K562 (cell line): ENCODE results near the gene FGF9. TPM values are rescaled to one million over a fixed set of nuclear protein-coding genes. Genes with fewer than 3 reads are reported as not detected.

ENCODE experiments used
- ATAC-seq: fragments of 200-7000 bp; cut with Tn5 transposase; 3 replicates; pipeline ENCODE4 v1.9.1; 2020; ENCODE audit warnings: moderate library complexity
- BruUV-seq: library from RNA; stranded (reverse); fragments of 400-500 nt; replicated peaks from 2 replicates; lab custom pipeline; 2021; lab: Mats Ljungman, UMichigan
- CTCF ChIA-PET: fragments of 300-600 bp; formaldehyde crosslinking; extraction: SDS; loops from one replicate; lab custom pipeline; 2021; ENCODE audit warnings: low intra/inter-chr PET ratio; lab: Yijun Ruan, JAX
- POLR2A ChIA-PET: fragments of 300-600, 350-650 bp; sonication (Branson Sonifier 250); formaldehyde crosslinking; extraction: SDS; loops from one replicate; lab custom pipeline; 2021; ENCODE audit warnings: antibody characterized with exemption, inconsistent platforms; lab: Yijun Ruan, JAX
- DNase-seq, 4 experiments: peaks; one replicate each; pipeline versions ENCODE4 v3.0.0 to v3.0.0-alpha.2; 2011 to 2018; ENCODE audit warnings: low spot score in 3 of 4, mixed read lengths in 3 of 4; ENCODE audit errors: extremely low read depth in 1 of 4
- FAIRE-seq: peaks from 2 replicates; lab custom pipeline; 2011; peaks lifted over from hg19 to GRCh38; lab: Jason Lieb, UNC
- H2AFZ ChIP-seq: 2 replicates; pipeline ENCODE4 v1.6.0; 2011; ENCODE audit warnings: low read depth, low read length, control low read depth, inconsistent platforms
- H3K27ac ChIP-seq: fragments of 200-600 bp; 3 replicates; pipeline ENCODE4 v1.8.0; 2011; ENCODE audit warnings: low read depth, mild to moderate bottlenecking, control low read depth, inconsistent platforms, low read length, moderate library complexity, mixed read lengths; ENCODE audit errors: extremely low read depth
- H3K27me3 ChIP-seq, 2 experiments: fragments of 300-600 bp in 1 of 2; 2 replicates in 1 of 2; 3 replicates in 1 of 2; pipeline versions ENCODE4 v1.6.0 to v1.8.0; 2011; ENCODE audit warnings: inconsistent platforms in 2 of 2, low read length in 2 of 2, mild to moderate bottlenecking in 1 of 2, mixed read lengths in 1 of 2, moderate library complexity in 1 of 2; ENCODE audit not compliant: control insufficient read depth in 2 of 2, insufficient read depth in 2 of 2
- H3K36me3 ChIP-seq: fragments of 300-600 bp; 3 replicates; pipeline ENCODE4 v1.8.0; 2011; ENCODE audit warnings: mild to moderate bottlenecking, low read length, inconsistent platforms; ENCODE audit not compliant: control insufficient read depth, insufficient read depth
- H3K4me1 ChIP-seq, 2 experiments: fragments of 200-600 bp in 1 of 2; replicated peaks in 1 of 2; 2 replicates in 1 of 2; 3 replicates in 1 of 2; pipeline versions ENCODE4 v1.5.1 to v1.8.0; 2011; ENCODE audit warnings: inconsistent platforms in 2 of 2, low read length in 2 of 2, mild to moderate bottlenecking in 1 of 2, mixed read lengths in 1 of 2, moderate library complexity in 1 of 2; ENCODE audit not compliant: control insufficient read depth in 2 of 2, insufficient read depth in 2 of 2
- H3K4me2 ChIP-seq: 2 replicates; pipeline ENCODE4 v1.6.1; 2011; ENCODE audit warnings: low read length, control low read depth, inconsistent platforms, mixed read lengths; ENCODE audit not compliant: insufficient read depth
- H3K4me3 ChIP-seq: fragments of 200-600 bp; sonication (generic), shearing (Covaris generic); 2 replicates; pipeline ENCODE4 v1.5.1; 2016; ENCODE audit warnings: control low read depth, inconsistent platforms
- H3K79me2 ChIP-seq: fragments of 200-600 bp; 3 replicates; pipeline ENCODE4 v1.8.0; 2011; ENCODE audit warnings: low read length, inconsistent platforms; ENCODE audit not compliant: control insufficient read depth, insufficient read depth
- H3K9ac ChIP-seq, 2 experiments: 2 replicates each; pipeline versions ENCODE4 v1.6.0 to v1.6.1; 2011; ENCODE audit warnings: low read depth in 2 of 2, low read length in 2 of 2, control low read depth in 1 of 2, inconsistent platforms in 1 of 2, mild to moderate bottlenecking in 1 of 2, mixed read lengths in 1 of 2; ENCODE audit not compliant: insufficient read depth in 1 of 2
- H3K9me1 ChIP-seq: one replicate; pipeline ENCODE4 v1.6.0; 2011; ENCODE audit warnings: inconsistent platforms, mild to moderate bottlenecking, low read length, moderate library complexity; ENCODE audit not compliant: control insufficient read depth, insufficient read depth
- H3K9me3 ChIP-seq: replicated peaks from 2 replicates; pipeline ENCODE4 v1.5.1; 2011; ENCODE audit warnings: low read depth, low read length, inconsistent platforms; ENCODE audit not compliant: control insufficient read depth, insufficient read depth
- H4K20me1 ChIP-seq: replicated peaks from 2 replicates; pipeline ENCODE4 v1.6.1; 2011; ENCODE audit warnings: low read length, inconsistent platforms, mixed read lengths; ENCODE audit not compliant: control insufficient read depth, insufficient read depth
- ETV5 ChIP-seq: sonication (generic); formaldehyde crosslinking; IDR thresholded peaks from 2 replicates; pipeline ENCODE4 v1.4.0; 2020; ENCODE audit warnings: low read depth, mild to moderate bottlenecking, missing genetic modification reagents
- KAT7 ChIP-seq: sonication (generic); formaldehyde crosslinking; IDR thresholded peaks from 2 replicates; pipeline ENCODE4 v1.8.0; 2022; ENCODE audit warnings: missing genetic modification reagents, mild to moderate bottlenecking, borderline replicate concordance
- LEF1 ChIP-seq: fragments of 450-650 bp; IDR thresholded peaks from 2 replicates; pipeline ENCODE4 v1.6.1; 2016; ENCODE audit warnings: mild to moderate bottlenecking
- MCM5 ChIP-seq: fragments of 450-650 bp; IDR thresholded peaks from 2 replicates; pipeline ENCODE4 v1.6.1; 2016; ENCODE audit warnings: low read depth
- NR1H2 ChIP-seq: sonication (generic); formaldehyde crosslinking; IDR thresholded peaks from 2 replicates; pipeline ENCODE4 v1.4.0; 2020; ENCODE audit warnings: mild to moderate bottlenecking, missing genetic modification reagents
- SIN3A ChIP-seq, 2 experiments: fragments of 150-350 bp in 1 of 2; IDR thresholded peaks; 2 replicates each; pipeline ENCODE4 v1.6.1; 2011 to 2016; ENCODE audit warnings: borderline replicate concordance in 2 of 2, low read depth in 2 of 2, low read length in 2 of 2, mild to moderate bottlenecking in 2 of 2, moderate library complexity in 2 of 2; ENCODE audit not compliant: control insufficient read depth in 1 of 2
- SRF ChIP-seq, 2 experiments: fragments of 250-450, 450-650 bp in 1 of 2; sonication (Bioruptor Pico) in 1 of 2; sonication (generic) in 1 of 2; formaldehyde crosslinking; IDR thresholded peaks; 2 replicates each; pipeline versions ENCODE4 v1.5.0 to v1.5.1; 2020 to 2022; ENCODE audit warnings: mild to moderate bottlenecking in 1 of 2, missing genetic modification reagents in 1 of 2
- XRCC3 ChIP-seq: fragments of 450-650 bp; IDR thresholded peaks from 2 replicates; pipeline ENCODE4 v1.6.1; 2017; ENCODE audit warnings: mild to moderate bottlenecking, moderate library complexity
- ZNF699 ChIP-seq: fragments of 250-450 bp; sonication (Bioruptor Pico); IDR thresholded peaks from 2 replicates; pipeline ENCODE4 v1.8.0; 2021; ENCODE audit warnings: mild to moderate bottlenecking, moderate library complexity; ENCODE audit not compliant: insufficient replicate concordance
- WGBS: fragments of 100-300 bp; shearing (Covaris generic); methylation state at CpG from one replicate; pipeline ENCODE4 v1.1.6; 2016; ENCODE audit warnings: low coverage, mixed read lengths; ENCODE audit not compliant: insufficient coverage; ENCODE audit errors: missing lambda C conversion rate; 5-methylcytosine and 5-hydroxymethylcytosine counted together
- in situ Hi-C: fragments of 300-500 bp; cut with MboI; formaldehyde crosslinking; loops from 4 replicates; pipeline ENCODE4 v1.15.0; 2018; ENCODE audit warnings: inconsistent platforms, mixed read lengths
- intact Hi-C: fragments of 100-400 bp; cut with micrococcal nuclease; formaldehyde crosslinking; loops from 2 replicates; pipeline ENCODE4 v1.14.2; 2022
- polyA plus RNA-seq, 8 experiments: library from polyadenylated mRNA; depleted of rRNA in 4 of 8; stranded (reverse) in 5 of 8; unstranded in 3 of 8; fragments of >200 nt; fragmentation: Nextera tagmentation in 2 of 8; fragmentation: Illumina TruSeq in 1 of 8; extraction: Ambion mirVana in 2 of 8; extraction: Trizol in 1 of 8; gene quantifications; 2 replicates each; pipeline versions ENCODE4 v1.2.1 to v1.2.3, GENCODE V29; 2011 to 2014; ENCODE audit warnings: inconsistent platforms in 1 of 8, missing spikeins in 1 of 8
- total RNA-seq, 7 experiments: library from RNA; depleted of rRNA in 6 of 7; stranded (reverse); fragments of >200 nt in 6 of 7; fragmentation: Illumina TruSeq in 2 of 7; extraction: Trizol in 2 of 7; gene quantifications; 2 replicates each; pipeline versions ENCODE4 v1.2.1 to v1.2.3, GENCODE V29; 2011 to 2021; ENCODE audit warnings: low replicate concordance in 1 of 7
- TF ChIP-seq, protein P1 (sequence below): fragments of 450-650 bp; IDR thresholded peaks from 2 replicates; pipeline ENCODE4 v1.6.1; 2016; ENCODE audit warnings: antibody characterized with exemption
- TF ChIP-seq, protein P2 (sequence below): fragments of 450-650 bp; formaldehyde crosslinking; IDR thresholded peaks from 2 replicates; pipeline ENCODE4 v1.4.0; 2020; ENCODE audit warnings: mild to moderate bottlenecking, mixed read lengths

FGF9 gene
- total and polyA plus RNA-seq, 9 of the 15 experiments (the other 6 are each of a cell fraction or from before 2014, with no cell fraction given) = not detected

DNA sequence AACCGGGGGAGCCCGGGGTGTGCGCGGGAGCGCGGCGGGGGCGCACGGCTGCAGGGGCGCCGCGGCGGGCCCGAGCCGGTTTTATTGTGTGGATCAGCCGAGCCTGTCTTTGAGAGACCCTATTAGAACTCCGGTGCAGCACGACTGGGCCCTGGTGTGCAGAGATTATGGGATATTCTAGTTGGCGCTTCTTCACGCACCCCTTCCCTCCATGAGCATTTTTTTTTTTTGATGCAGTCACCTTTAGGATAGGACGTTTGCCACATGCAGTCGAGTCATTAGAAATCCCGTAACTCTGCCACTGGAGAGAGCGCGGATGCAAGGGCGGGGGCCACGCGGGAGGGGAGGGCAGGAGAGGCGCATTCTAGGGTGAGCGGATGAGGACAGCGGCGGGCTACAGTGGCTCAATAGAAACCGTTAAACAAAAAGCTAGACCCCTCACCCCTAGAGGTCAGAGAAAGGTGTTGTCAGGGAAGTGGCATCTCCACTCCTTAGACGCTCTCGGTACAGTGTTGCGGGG, 3.7 kb downstream of the FGF9 start:
- no peaks in the 10 kb centered on the region for H3K9me3 ChIP-seq
- ChIA-PET POLR2A (no interaction called here), CTCF (no interaction called here)
- H4K20me1 ChIP-seq = no peaks in the 10 kb centered on the region
- no peak overlapping the region for H3K4me2 ChIP-seq
- TF ChIP-seq NR1H2 (CRISPR knock-in tag) (no peak), LEF1 (no peak)
- intact Hi-C loops (no loop called here), in situ Hi-C loops (no loop called here)
- H3K27me3 ChIP-seq = peaks cover 13 to 45% of the 10 kb centered on the region in 2 experiments; a peak in 4 of 5 replicates
- no peak for FAIRE-seq
- H3K9me1 ChIP-seq = no peaks in the 10 kb centered on the region
- no peak for DNase-seq
- H3K4me1 ChIP-seq = peaks cover 2 to 37% of the 10 kb centered on the region in 2 experiments; a peak in 3 of 5 replicates
- H3K4me3 ChIP-seq = no peak overlapping the region
- WGBS = 2% methylated on average over 9 of the region's 36 CpGs
- H3K36me3 ChIP-seq = no peaks in the 10 kb centered on the region
- no TSS peak for BruUV-seq
- no peak overlapping the region for H2AFZ ChIP-seq
- H3K27ac ChIP-seq = no peak overlapping the region
- H3K79me2 ChIP-seq = no peaks in the 10 kb centered on the region
- no peak overlapping the region for H3K9ac ChIP-seq
- ATAC-seq = no peak

DNA sequence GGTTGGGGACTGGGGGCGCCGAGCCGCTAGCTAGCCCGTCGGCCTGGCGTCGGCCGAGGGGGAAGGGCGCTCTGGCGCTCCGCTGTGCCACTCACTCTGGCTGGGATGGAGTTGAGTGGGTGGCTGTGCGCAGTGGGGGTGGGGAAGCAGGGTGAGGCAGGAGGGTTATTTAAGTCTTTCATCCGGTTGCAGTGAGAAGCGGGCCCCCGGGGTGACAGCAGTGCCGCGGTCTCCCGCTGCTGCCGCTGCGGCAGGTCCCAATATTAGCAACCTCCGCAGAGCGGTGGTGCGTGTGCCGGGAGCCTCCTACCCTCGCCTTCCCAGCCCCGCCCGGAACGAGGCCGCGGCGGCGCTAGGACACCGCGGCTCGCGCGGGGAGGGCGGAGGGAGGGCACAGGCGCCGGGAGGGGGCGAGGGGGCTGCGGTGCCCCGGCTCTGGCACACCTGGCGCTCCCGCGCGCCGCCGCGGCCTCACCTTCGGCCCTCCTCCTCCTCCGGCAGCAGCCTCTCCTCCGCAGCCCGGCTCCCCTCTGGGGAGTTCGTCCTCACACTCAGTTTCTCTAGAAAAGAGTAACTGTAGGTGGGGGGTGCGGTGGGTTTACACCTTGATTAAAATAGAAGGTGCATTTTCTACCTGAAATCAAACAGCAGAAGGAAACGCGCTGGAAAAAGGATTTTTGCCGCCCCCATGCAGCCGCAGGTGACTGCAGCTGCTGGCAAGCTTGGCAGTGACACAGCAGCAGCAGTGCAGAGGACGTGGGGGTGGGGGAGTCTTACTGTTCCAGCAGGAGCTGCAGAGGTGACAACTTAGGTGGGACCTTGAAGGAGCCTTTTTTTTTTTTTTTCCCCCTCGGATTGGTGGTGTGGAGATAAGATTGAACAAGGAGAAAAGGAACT, 4.5 kb downstream of the FGF9 start:
- BruUV-seq = no TSS peak
- H3K9me1 ChIP-seq = no peaks in the 10 kb centered on the region
- no peak overlapping the region for H3K4me2 ChIP-seq
- intact Hi-C loops = no loop called here
- CTCF ChIA-PET = no interaction called here
- H3K9me3 ChIP-seq = no peaks in the 10 kb centered on the region
- H3K27ac ChIP-seq = no peak overlapping the region
- ATAC-seq (no peak), FAIRE-seq (no peak), DNase-seq (no peak)
- H3K27me3 ChIP-seq = peaks cover 13 to 39% of the 10 kb centered on the region in 2 experiments; a peak in 4 of 5 replicates
- POLR2A ChIA-PET = interaction anchor here (0.6 kb wide), 1 partner anchor 10 kb away, joined by 5 read pairs; no protein-coding TSS in a partner anchor
- H3K4me3 ChIP-seq = no peak overlapping the region
- no peak overlapping the region for H3K9ac ChIP-seq
- H4K20me1 ChIP-seq = no peaks in the 10 kb centered on the region
- no peak overlapping the region for H2AFZ ChIP-seq
- 33% methylated on average over 13 of the region's 62 CpGs for WGBS
- H3K36me3 ChIP-seq = no peaks in the 10 kb centered on the region
- peaks cover 2 to 29% of the 10 kb centered on the region in 2 experiments; a peak in 3 of 5 replicates for H3K4me1 ChIP-seq
- in situ Hi-C loops = no loop called here
- no peaks in the 10 kb centered on the region for H3K79me2 ChIP-seq
- TF ChIP-seq ZNF699 = no peak
- TF ChIP-seq, protein P1, sequence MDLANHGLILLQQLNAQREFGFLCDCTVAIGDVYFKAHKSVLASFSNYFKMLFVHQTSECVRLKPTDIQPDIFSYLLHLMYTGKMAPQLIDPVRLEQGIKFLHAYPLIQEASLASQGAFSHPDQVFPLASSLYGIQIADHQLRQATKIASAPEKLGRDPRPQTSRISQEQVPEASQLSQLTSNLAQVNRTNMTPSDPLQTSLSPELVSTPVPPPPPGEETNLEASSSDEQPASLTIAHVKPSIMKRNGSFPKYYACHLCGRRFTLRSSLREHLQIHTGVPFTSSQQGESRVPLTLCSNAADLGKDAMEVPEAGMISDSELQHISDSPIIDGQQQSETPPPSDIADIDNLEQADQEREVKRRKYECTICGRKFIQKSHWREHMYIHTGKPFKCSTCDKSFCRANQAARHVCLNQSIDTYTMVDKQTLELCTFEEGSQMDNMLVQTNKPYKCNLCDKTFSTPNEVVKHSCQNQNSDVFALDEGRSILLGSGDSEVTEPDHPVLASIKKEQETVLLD = no peak
- no peak for TF ChIP-seq KAT7
- TF ChIP-seq, protein P2, sequence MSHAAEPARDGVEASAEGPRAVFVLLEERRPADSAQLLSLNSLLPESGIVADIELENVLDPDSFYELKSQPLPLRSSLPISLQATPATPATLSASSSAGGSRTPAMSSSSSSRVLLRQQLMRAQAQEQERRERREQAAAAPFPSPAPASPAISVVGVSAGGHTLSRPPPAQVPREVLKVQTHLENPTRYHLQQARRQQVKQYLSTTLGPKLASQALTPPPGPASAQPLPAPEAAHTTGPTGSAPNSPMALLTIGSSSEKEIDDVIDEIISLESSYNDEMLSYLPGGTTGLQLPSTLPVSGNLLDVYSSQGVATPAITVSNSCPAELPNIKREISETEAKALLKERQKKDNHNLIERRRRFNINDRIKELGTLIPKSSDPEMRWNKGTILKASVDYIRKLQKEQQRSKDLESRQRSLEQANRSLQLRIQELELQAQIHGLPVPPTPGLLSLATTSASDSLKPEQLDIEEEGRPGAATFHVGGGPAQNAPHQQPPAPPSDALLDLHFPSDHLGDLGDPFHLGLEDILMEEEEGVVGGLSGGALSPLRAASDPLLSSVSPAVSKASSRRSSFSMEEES (CRISPR knock-in tag) = no peak
- TF ChIP-seq SIN3A (IDR thresholded peaks at IDR 0.05; ENCODE audit: borderline replicate concordance in 2 of 2, control insufficient read depth in 1 of 2, low read depth in 2 of 2, low read length in 2 of 2) = no peak
- no peak for TF ChIP-seq SRF (CRISPR knock-in tag; IDR thresholded peaks at IDR 0.05)
- no peak for TF ChIP-seq MCM5
- no peak for TF ChIP-seq ETV5
- TF ChIP-seq XRCC3 = no peak
